ENCODE measurements around the gene PJA1.

- TF ChIP-seq YY1 (IDR thresholded peaks at IDR 0.05; ENCODE audit: insufficient read depth, insufficient read length) = no peak
- TF ChIP-seq ZNF274 (IDR thresholded peaks at IDR 0.05; ENCODE audit: low read depth, low read length) = no peak
- no peak for TF ChIP-seq SUZ12 (IDR thresholded peaks at IDR 0.05; ENCODE audit: extremely low read depth, insufficient read depth, insufficient read length)
These were observed 33.4 kb downstream of the PJA1 start for GRCh38 chrX:69131886-69132285.

Measured in NT2/D1 (cell line).